Stimulated activated CD4-positive, alpha-beta T cell treated with anti-CD3 and anti-CD28 coated beads, Interleukin-1b, Interleukin-23, amount 100 ng/mL, for 24 hours (primary cell): ENCODE measurements around the gene VDAC1.
A peak's percentile ranks its signal among the peaks of the same experiment; 100 is the strongest.
"Not testable (repeated sequence)": the region's sequence is repeated elsewhere in the genome, so short reads cannot be mapped to it uniquely, and the experiment has no call there.

Experiments used
- DNase-seq, 4 experiments: peaks; one replicate each; pipeline ENCODE4 v3.0.0-alpha.2; 2020; ENCODE audit warnings: low read depth in 4 of 4, low spot score in 1 of 4

VDAC1 gene

GRCh38 chr5:133942614-133943474 lies 61.9 kb downstream of the VDAC1 start:
- no peak for DNase-seq

GRCh38 chr5:133941456-133942196 lies 63.1 kb downstream of the VDAC1 start:
- DNase-seq = no peak

DNA sequence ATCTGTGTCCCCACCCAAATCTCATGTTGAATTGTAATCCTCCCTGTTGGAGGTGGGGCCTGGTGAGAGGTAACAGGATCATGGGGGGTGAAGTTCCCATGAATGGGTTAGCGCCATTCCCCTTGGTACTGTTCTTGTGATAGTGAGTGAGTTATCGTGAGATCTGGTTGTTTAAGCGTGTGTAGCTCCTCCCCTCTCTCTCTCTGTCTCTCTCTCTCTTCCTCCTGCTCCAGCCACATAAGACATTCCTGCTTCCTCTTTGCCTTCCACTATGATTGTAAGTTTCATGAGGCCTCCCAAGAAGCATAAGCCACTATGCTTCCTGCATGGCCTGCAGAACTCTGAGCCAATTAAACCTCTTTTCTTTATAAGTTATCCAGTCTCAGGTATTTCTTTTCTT lies 65.1 kb downstream of the VDAC1 start:
- DNase-seq = no peak

GRCh38 chr5:133938929-133939328 lies 65.8 kb downstream of the VDAC1 start:
- DNase-seq = no peak

DNA sequence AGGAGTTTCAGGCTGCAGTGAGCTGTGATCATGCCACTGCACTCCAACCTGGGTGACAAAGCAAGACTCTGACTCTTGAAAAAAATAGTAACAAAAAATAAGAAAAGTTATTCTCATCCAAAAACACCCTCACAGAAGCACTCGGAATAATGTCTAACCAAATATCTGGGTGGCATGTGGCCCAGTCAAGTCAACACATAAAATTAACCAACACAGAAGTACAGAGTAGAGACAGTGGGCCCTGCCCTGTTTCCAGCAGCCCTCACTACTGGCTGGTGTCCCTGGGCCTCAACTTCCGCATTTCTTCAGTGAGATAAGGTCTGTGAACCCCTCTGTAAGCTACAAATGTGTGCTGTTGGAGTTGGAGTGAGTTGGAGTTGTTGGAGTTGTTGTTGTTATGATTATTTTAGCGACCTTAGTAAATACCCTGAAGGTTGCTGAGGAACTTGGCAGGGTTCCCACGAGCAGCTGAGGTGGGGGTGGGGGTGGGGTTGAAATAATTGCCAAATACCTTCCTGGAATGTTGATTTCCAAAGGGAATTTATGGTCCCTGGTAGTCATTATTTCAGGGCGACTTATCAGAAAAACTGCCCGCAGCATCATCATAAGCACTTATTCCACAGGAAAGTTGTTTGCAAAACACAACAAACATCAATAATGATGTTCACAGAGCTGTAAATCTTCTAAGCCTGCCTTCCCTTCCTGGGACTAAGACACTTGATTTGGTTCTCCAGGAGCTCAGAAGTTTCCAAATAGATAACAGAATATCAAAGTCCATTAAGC lies 66.5 kb downstream of the VDAC1 start:
- no peak for DNase-seq

DNA sequence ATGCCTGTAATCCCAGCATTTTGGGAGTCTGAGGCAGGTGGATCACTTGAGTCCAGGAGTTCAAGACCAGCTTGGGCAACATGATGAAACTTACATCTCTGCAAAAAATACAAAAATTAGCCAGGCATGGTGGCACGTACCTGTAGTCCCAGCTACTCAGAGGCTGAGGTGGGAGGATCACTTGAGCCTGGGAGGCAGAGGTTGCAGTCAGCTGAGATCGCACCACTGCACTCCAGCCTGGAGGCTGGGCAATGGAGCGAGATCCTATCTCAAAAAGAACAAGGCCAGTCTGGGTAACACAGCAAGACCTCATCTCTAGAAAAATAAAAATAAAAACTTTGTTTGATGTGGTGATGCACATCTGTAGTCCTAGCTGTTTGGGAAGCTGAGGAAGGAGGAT lies 67.1 kb downstream of the VDAC1 start:
- DNase-seq = not testable (repeated sequence)

DNA sequence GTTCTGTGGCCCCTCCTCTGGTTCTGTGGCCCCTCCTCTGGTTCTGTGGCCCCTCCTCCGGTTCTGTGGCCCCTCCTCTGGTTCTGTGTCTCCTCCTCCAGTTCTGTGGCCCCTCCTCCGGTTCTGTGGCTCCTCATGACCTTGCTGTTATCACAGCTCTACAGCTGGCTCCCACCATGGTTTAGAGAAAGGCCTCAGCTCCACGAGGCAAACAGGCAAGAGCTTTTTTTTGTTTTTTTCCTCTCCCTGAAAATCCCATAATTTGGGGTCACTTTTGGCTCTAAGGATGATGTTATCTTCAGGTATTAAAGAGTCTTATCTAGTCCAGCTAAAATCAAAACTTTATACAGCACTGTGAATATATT lies 68.1 kb downstream of the VDAC1 start:
- no peak for DNase-seq

GRCh38 chr5:133935991-133936650 lies 68.7 kb downstream of the VDAC1 start:
- not testable (repeated sequence) for DNase-seq

GRCh38 chr5:133935667-133935940 lies 69.2 kb downstream of the VDAC1 start:
- no peak for DNase-seq

GRCh38 chr5:133934822-133935666 lies 69.7 kb downstream of the VDAC1 start:
- DNase-seq = no peak

- no peak for DNase-seq
Observed at GRCh38 chr5:133934311-133934710, 70.5 kb downstream of the VDAC1 start.

- DNase-seq = no peak
Observed at GRCh38 chr5:133933670-133934295, 71.0 kb downstream of the VDAC1 start.

GRCh38 chr5:133933169-133933509 lies 71.6 kb downstream of the VDAC1 start:
- DNase-seq = no peak

DNA sequence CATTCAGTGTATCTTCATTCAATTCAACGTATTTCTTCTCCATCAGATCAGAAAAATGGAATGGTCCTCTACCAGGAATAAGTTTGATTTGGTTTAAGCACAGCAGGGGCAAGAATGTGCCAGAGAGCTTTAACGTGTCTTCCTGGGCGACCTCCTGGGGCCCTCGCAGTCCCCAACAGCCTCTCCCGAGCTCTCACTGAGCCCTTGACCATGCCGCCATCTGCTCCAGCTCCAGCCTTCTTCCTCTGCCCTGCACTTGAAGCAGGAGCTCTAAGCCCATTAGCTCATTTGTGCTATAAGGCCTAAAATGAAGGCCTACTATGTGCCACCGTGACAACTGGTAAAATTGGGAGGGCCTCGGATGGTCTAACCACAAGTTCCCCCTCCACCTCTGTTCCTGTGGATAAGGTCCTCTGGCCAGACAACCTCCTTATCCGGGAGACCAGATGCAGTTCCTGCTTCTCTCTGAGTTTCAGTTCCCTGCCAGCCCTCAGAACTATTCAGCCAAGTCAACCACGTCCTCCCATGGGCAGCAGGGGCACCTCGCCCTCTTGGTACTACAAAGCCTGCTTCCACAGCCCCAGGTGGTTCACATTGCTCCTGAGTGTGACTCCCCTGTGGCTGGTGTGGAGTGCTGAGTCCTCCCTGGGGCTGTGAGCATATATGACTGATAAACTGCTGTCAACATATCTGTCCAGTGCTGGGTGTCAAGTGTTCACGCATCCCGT lies 72.2 kb downstream of the VDAC1 start:
- no peak for DNase-seq

- DNase-seq = no peak
Observed at GRCh38 chr5:133931546-133931945, 73.2 kb downstream of the VDAC1 start.

DNA sequence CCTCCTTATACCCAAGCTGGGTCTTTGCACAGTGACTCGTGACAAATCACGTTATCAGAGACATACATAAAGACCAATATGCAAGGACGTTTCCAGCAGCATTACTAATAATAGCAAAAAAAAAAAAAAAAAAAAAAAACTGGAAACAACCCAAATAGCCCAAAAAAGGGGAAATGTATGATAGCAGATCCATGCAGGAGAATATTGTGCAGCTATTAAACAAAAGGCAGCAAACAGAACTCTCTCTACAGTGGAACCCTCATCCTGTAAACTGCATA lies 74.0 kb downstream of the VDAC1 start:
- DNase-seq = no peak

GRCh38 chr5:133930061-133930812 lies 74.5 kb downstream of the VDAC1 start:
- DNase-seq = peak; percentile 41 to 67 (median 56)

- no peak for DNase-seq
Observed at GRCh38 chr5:133928587-133929393, 76.0 kb downstream of the VDAC1 start.
